K562 (cell line): Measurements from ENCODE around the gene XAB2. TPM values are rescaled to one million over a fixed set of nuclear protein-coding genes. Genes with fewer than 3 reads are reported as not detected.

Source experiments
- ATAC-seq: fragments of 200-7000 bp; cut with Tn5 transposase; 3 replicates; pipeline ENCODE4 v1.9.1; 2020; ENCODE audit warnings: moderate library complexity
- BruUV-seq: library from RNA; stranded (reverse); fragments of 400-500 nt; replicated peaks from 2 replicates; lab custom pipeline; 2021; lab: Mats Ljungman, UMichigan
- CTCF ChIA-PET: fragments of 300-600 bp; formaldehyde crosslinking; extraction: SDS; loops from one replicate; lab custom pipeline; 2021; ENCODE audit warnings: low intra/inter-chr PET ratio; lab: Yijun Ruan, JAX
- POLR2A ChIA-PET: fragments of 300-600, 350-650 bp; sonication (Branson Sonifier 250); formaldehyde crosslinking; extraction: SDS; loops from one replicate; lab custom pipeline; 2021; ENCODE audit warnings: antibody characterized with exemption, inconsistent platforms; lab: Yijun Ruan, JAX
- DNase-seq, 4 experiments: peaks; one replicate each; pipeline versions ENCODE4 v3.0.0 to v3.0.0-alpha.2; 2011 to 2018; ENCODE audit warnings: low spot score in 3 of 4, mixed read lengths in 3 of 4; ENCODE audit errors: extremely low read depth in 1 of 4
- FAIRE-seq: peaks from 2 replicates; lab custom pipeline; 2011; peaks lifted over from hg19 to GRCh38; lab: Jason Lieb, UNC
- H2AFZ ChIP-seq: 2 replicates; pipeline ENCODE4 v1.6.0; 2011; ENCODE audit warnings: low read depth, low read length, control low read depth, inconsistent platforms
- H3K27ac ChIP-seq: fragments of 200-600 bp; 3 replicates; pipeline ENCODE4 v1.8.0; 2011; ENCODE audit warnings: low read depth, mild to moderate bottlenecking, control low read depth, inconsistent platforms, low read length, moderate library complexity, mixed read lengths; ENCODE audit errors: extremely low read depth
- H3K27me3 ChIP-seq, 2 experiments: fragments of 300-600 bp in 1 of 2; 2 replicates in 1 of 2; 3 replicates in 1 of 2; pipeline versions ENCODE4 v1.6.0 to v1.8.0; 2011; ENCODE audit warnings: inconsistent platforms in 2 of 2, low read length in 2 of 2, mild to moderate bottlenecking in 1 of 2, mixed read lengths in 1 of 2, moderate library complexity in 1 of 2; ENCODE audit not compliant: control insufficient read depth in 2 of 2, insufficient read depth in 2 of 2
- H3K36me3 ChIP-seq: fragments of 300-600 bp; 3 replicates; pipeline ENCODE4 v1.8.0; 2011; ENCODE audit warnings: mild to moderate bottlenecking, low read length, inconsistent platforms; ENCODE audit not compliant: control insufficient read depth, insufficient read depth
- H3K4me1 ChIP-seq, 2 experiments: fragments of 200-600 bp in 1 of 2; replicated peaks in 1 of 2; 2 replicates in 1 of 2; 3 replicates in 1 of 2; pipeline versions ENCODE4 v1.5.1 to v1.8.0; 2011; ENCODE audit warnings: inconsistent platforms in 2 of 2, low read length in 2 of 2, mild to moderate bottlenecking in 1 of 2, mixed read lengths in 1 of 2, moderate library complexity in 1 of 2; ENCODE audit not compliant: control insufficient read depth in 2 of 2, insufficient read depth in 2 of 2
- H3K4me2 ChIP-seq: 2 replicates; pipeline ENCODE4 v1.6.1; 2011; ENCODE audit warnings: low read length, control low read depth, inconsistent platforms, mixed read lengths; ENCODE audit not compliant: insufficient read depth
- H3K4me3 ChIP-seq: fragments of 200-600 bp; sonication (generic), shearing (Covaris generic); 2 replicates; pipeline ENCODE4 v1.5.1; 2016; ENCODE audit warnings: control low read depth, inconsistent platforms
- H3K79me2 ChIP-seq: fragments of 200-600 bp; 3 replicates; pipeline ENCODE4 v1.8.0; 2011; ENCODE audit warnings: low read length, inconsistent platforms; ENCODE audit not compliant: control insufficient read depth, insufficient read depth
- H3K9ac ChIP-seq, 2 experiments: 2 replicates each; pipeline versions ENCODE4 v1.6.0 to v1.6.1; 2011; ENCODE audit warnings: low read depth in 2 of 2, low read length in 2 of 2, control low read depth in 1 of 2, inconsistent platforms in 1 of 2, mild to moderate bottlenecking in 1 of 2, mixed read lengths in 1 of 2; ENCODE audit not compliant: insufficient read depth in 1 of 2
- H3K9me1 ChIP-seq: one replicate; pipeline ENCODE4 v1.6.0; 2011; ENCODE audit warnings: inconsistent platforms, mild to moderate bottlenecking, low read length, moderate library complexity; ENCODE audit not compliant: control insufficient read depth, insufficient read depth
- H3K9me3 ChIP-seq: replicated peaks from 2 replicates; pipeline ENCODE4 v1.5.1; 2011; ENCODE audit warnings: low read depth, low read length, inconsistent platforms; ENCODE audit not compliant: control insufficient read depth, insufficient read depth
- H4K20me1 ChIP-seq: replicated peaks from 2 replicates; pipeline ENCODE4 v1.6.1; 2011; ENCODE audit warnings: low read length, inconsistent platforms, mixed read lengths; ENCODE audit not compliant: control insufficient read depth, insufficient read depth
- COPS2 ChIP-seq: fragments of 450-650 bp; conservative IDR thresholded peaks from 2 replicates; pipeline ENCODE4 v1.6.1; 2016; ENCODE audit warnings: mild to moderate bottlenecking, moderate library complexity
- DEAF1 ChIP-seq: fragments of 450-650 bp; formaldehyde crosslinking; IDR thresholded peaks from 2 replicates; pipeline ENCODE4 v1.4.0; 2020; ENCODE audit warnings: mild to moderate bottlenecking, moderate library complexity
- DLX4 ChIP-seq: fragments of 250-450 bp; sonication (Bioruptor Pico); IDR thresholded peaks from 2 replicates; pipeline ENCODE4 v1.6.1; 2021; ENCODE audit warnings: mild to moderate bottlenecking
- FOXJ2 ChIP-seq: fragments of 200-800 bp; sonication (Bioruptor generic); IDR thresholded peaks from 2 replicates; pipeline ENCODE4 v1.6.1; 2016; ENCODE audit warnings: missing genetic modification characterization, missing compliant biosample characterization
- HIVEP1 ChIP-seq: fragments of 250-450 bp; sonication (Bioruptor Pico); IDR thresholded peaks from 2 replicates; pipeline ENCODE4 v1.4.0; 2020; ENCODE audit warnings: mild to moderate bottlenecking
- MNT ChIP-seq, 2 experiments: fragments of 450-650 bp; conservative IDR thresholded peaks; 2 replicates each; pipeline ENCODE4 v1.6.1; 2017; ENCODE audit warnings: mild to moderate bottlenecking in 2 of 2, moderate library complexity in 2 of 2
- POLR2A ChIP-seq: fragments of 450-650 bp; conservative IDR thresholded peaks from 2 replicates; pipeline ENCODE4 v1.6.1; 2016
- POLR2G ChIP-seq: fragments of 200-400 bp; formaldehyde crosslinking; IDR thresholded peaks from 2 replicates; pipeline ENCODE4 v1.6.1; 2017; ENCODE audit warnings: low read depth, mild to moderate bottlenecking, antibody characterized with exemption, low read length, moderate library complexity
- RBFOX2 ChIP-seq: fragments of 200-400 bp; formaldehyde crosslinking; IDR thresholded peaks from 2 replicates; pipeline ENCODE4 v1.6.1; 2017; ENCODE audit warnings: low read depth, mild to moderate bottlenecking, low read length, moderate library complexity
- ZBTB11 ChIP-seq, 3 experiments: fragments of 200-800 bp in 1 of 3; fragments of 250-450 bp in 1 of 3; fragments of 450-650 bp in 1 of 3; sonication (Bioruptor Pico) in 1 of 3; sonication (Bioruptor generic) in 1 of 3; formaldehyde crosslinking in 1 of 3; IDR thresholded peaks; 2 replicates each; pipeline versions ENCODE4 v1.6.1 to v1.8.0; 2016 to 2022; ENCODE audit warnings: mild to moderate bottlenecking in 2 of 3, missing genetic modification characterization in 2 of 3, missing compliant biosample characterization in 1 of 3, moderate library complexity in 1 of 3
- ZNF277 ChIP-seq: fragments of 250-450 bp; sonication (Bioruptor Pico); IDR thresholded peaks from 2 replicates; pipeline ENCODE4 v1.8.0; 2022; ENCODE audit warnings: inconsistent platforms, mild to moderate bottlenecking, moderate library complexity, borderline replicate concordance
- ZNF551 ChIP-seq: fragments of 250-450 bp; sonication (Bioruptor Pico); IDR thresholded peaks from 2 replicates; pipeline ENCODE4 v1.5.0; 2021; ENCODE audit warnings: mild to moderate bottlenecking, moderate library complexity
- WGBS: fragments of 100-300 bp; shearing (Covaris generic); methylation state at CpG from one replicate; pipeline ENCODE4 v1.1.6; 2016; ENCODE audit warnings: low coverage, mixed read lengths; ENCODE audit not compliant: insufficient coverage; ENCODE audit errors: missing lambda C conversion rate; 5-methylcytosine and 5-hydroxymethylcytosine counted together
- in situ Hi-C: fragments of 300-500 bp; cut with MboI; formaldehyde crosslinking; loops from 4 replicates; pipeline ENCODE4 v1.15.0; 2018; ENCODE audit warnings: inconsistent platforms, mixed read lengths
- intact Hi-C: fragments of 100-400 bp; cut with micrococcal nuclease; formaldehyde crosslinking; loops from 2 replicates; pipeline ENCODE4 v1.14.2; 2022
- polyA plus RNA-seq, 8 experiments: library from polyadenylated mRNA; depleted of rRNA in 4 of 8; stranded (reverse) in 5 of 8; unstranded in 3 of 8; fragments of >200 nt; fragmentation: Nextera tagmentation in 2 of 8; fragmentation: Illumina TruSeq in 1 of 8; extraction: Ambion mirVana in 2 of 8; extraction: Trizol in 1 of 8; gene quantifications; 2 replicates each; pipeline versions ENCODE4 v1.2.1 to v1.2.3, GENCODE V29; 2011 to 2014; ENCODE audit warnings: inconsistent platforms in 1 of 8, missing spikeins in 1 of 8
- total RNA-seq, 7 experiments: library from RNA; depleted of rRNA in 6 of 7; stranded (reverse); fragments of >200 nt in 6 of 7; fragmentation: Illumina TruSeq in 2 of 7; extraction: Trizol in 2 of 7; gene quantifications; 2 replicates each; pipeline versions ENCODE4 v1.2.1 to v1.2.3, GENCODE V29; 2011 to 2021; ENCODE audit warnings: low replicate concordance in 1 of 7

The XAB2 gene
- total and polyA plus RNA-seq, 9 of the 15 experiments (the other 6 are each of a cell fraction or from before 2014, with no cell fraction given) = 0.21 to 58.3 (median 20.0) TPM

GRCh38 chr19:7645163-7645562 is 15.8 kb upstream of the XAB2 start:
- Histone ChIP-seq H3K4me3 (no peak overlapping the region), H3K79me2 (peaks cover 4% of the 10 kb centered on the region; the same call in 2 of the 3 replicates), H3K9me3 (peaks cover under 1% of the 10 kb centered on the region; the same call in 1 of the 2 replicates), H3K4me2 (no peak overlapping the region), H3K27ac (no peak overlapping the region), H3K36me3 (peaks cover 57% of the 10 kb centered on the region; the same call in 2 of the 3 replicates), H3K9me1 (no peaks in the 10 kb centered on the region)
- 94% methylated on average over 12 of the region's 14 CpGs for WGBS
- in situ Hi-C loops = no loop called here
- no peak for TF ChIP-seq ZBTB11 (CRISPR knock-in tag; IDR thresholded peaks at IDR 0.05)
- TF ChIP-seq POLR2A = peak; percentile 14; the same call in 1 of the 2 replicates
- no peak for TF ChIP-seq COPS2
- TF ChIP-seq MNT (conservative IDR thresholded peaks at IDR 0.05) = no peak
- TF ChIP-seq DLX4 (CRISPR knock-in tag) = no peak
- peak; percentile 62 for TF ChIP-seq RBFOX2
- no peak for TF ChIP-seq DEAF1 (CRISPR knock-in tag)
- TF ChIP-seq ZNF277 (CRISPR knock-in tag) = no peak
- TF ChIP-seq FOXJ2 (tag) = no peak
- TF ChIP-seq ZNF551 (CRISPR knock-in tag) = no peak
- peak; percentile 62 for TF ChIP-seq POLR2G
- no peak for TF ChIP-seq HIVEP1
- TF ChIP-seq, all 486 proteins: peak for 3
- no peak overlapping the region for H2AFZ ChIP-seq
- DNase-seq (no peak), FAIRE-seq (no peak), ATAC-seq (no peak)
- CTCF ChIA-PET = no interaction called here
- POLR2A ChIA-PET = interaction anchor here (2.0 kb wide), 1 partner anchor 10 kb away, joined by 8 read pairs; no protein-coding TSS in a partner anchor
- no TSS peak for BruUV-seq
- H3K27me3 ChIP-seq = no peaks in the 10 kb centered on the region; a peak in 1 of 5 replicates
- H3K4me1 ChIP-seq = peaks cover 0 to 61% of the 10 kb centered on the region in 2 experiments; a peak in 4 of 5 replicates
- H3K9ac ChIP-seq = no peak overlapping the region
- H4K20me1 ChIP-seq = peaks cover 10% of the 10 kb centered on the region
- intact Hi-C loops = no loop called here
